GM12864 (cell line): Measurements from ENCODE around the gene ELMO3.

ENCODE experiments used
- DNase-seq: peaks from one replicate; pipeline ENCODE4 v3.0.0-alpha.2; 2011; ENCODE audit warnings: low read depth
- H3K4me3 ChIP-seq: 2 replicates; pipeline ENCODE4 v1.5.1; 2011; ENCODE audit warnings: mild to moderate bottlenecking, low read depth, low read length, control low read depth
- CTCF ChIP-seq: IDR thresholded peaks from 2 replicates; pipeline ENCODE4 v1.5.1; 2011; ENCODE audit warnings: low read depth, mild to moderate bottlenecking, moderate library complexity, low read length, control low read depth, inconsistent platforms; ENCODE audit errors: missing control alignments

ELMO3 gene

GRCh38 chr16:67191995-67192681 is 6.8 kb upstream of the ELMO3 start, which contains the start of gene E2F4:
E2F4 (plus strand) TSS chr16:67192155; CDS start chr16:67192228, 73 bp downstream.
- H3K4me3 ChIP-seq, result peak within 1 kb of the TSS; percentile 84
- TF ChIP-seq CTCF, result no peak
- peak; percentile 80 for DNase-seq

- DNase-seq, result no peak
- TF ChIP-seq CTCF, result no peak
- H3K4me3 ChIP-seq, result peak overlapping the region; percentile 84
Measured at GRCh38 chr16:67192781-67193361, 6.1 kb upstream of the ELMO3 start.

GRCh38 chr16:67193536-67193935 is 5.4 kb upstream of the ELMO3 start:
- H3K4me3 ChIP-seq, result peak overlapping the region; percentile 84
- TF ChIP-seq CTCF, result no peak
- no peak for DNase-seq

- no peak for DNase-seq
- TF ChIP-seq CTCF, result no peak
- no peak overlapping the region for H3K4me3 ChIP-seq
Measured at GRCh38 chr16:67194260-67194659, 4.7 kb upstream of the ELMO3 start.

GRCh38 chr16:67195676-67196075 is 3.3 kb upstream of the ELMO3 start:
- H3K4me3 ChIP-seq, result no peak overlapping the region
- no peak for TF ChIP-seq CTCF
- no peak for DNase-seq

- DNase-seq, result no peak
- TF ChIP-seq CTCF, result no peak
- no peak overlapping the region for H3K4me3 ChIP-seq
Measured at GRCh38 chr16:67196881-67197280, 2.0 kb upstream of the ELMO3 start.

GRCh38 chr16:67197704-67198103 is 1.2 kb upstream of the ELMO3 start:
- TF ChIP-seq CTCF, result no peak
- no peak for DNase-seq

More at GRCh38 chr16:67197704-67198103, 1.2 kb upstream of the ELMO3 start:
- H3K4me3 ChIP-seq, result no peak overlapping the region
